H9 (cell line): Measurements from ENCODE around the gene GNB1L. TPM values are rescaled to one million over a fixed set of nuclear protein-coding genes. Genes with fewer than 3 reads are reported as not detected.

Experiments
- DNase-seq: peaks from one replicate; pipeline ENCODE4 v3.0.0-alpha.2; 2017
- H2AFZ ChIP-seq: one replicate; pipeline ENCODE4 v1.6.1; 2013; ENCODE audit warnings: mild to moderate bottlenecking, low read length, control low read depth, moderate library complexity
- H2AK5ac ChIP-seq: 2 replicates; pipeline ENCODE4 v1.6.1; 2013; ENCODE audit warnings: low read length, control low read depth, mixed read lengths; ENCODE audit not compliant: insufficient read length
- H2BK120ac ChIP-seq: one replicate; pipeline ENCODE4 v1.6.1; 2013; ENCODE audit warnings: low read depth, mild to moderate bottlenecking, low read length, control low read depth, inconsistent platforms; ENCODE audit not compliant: poor library complexity, severe bottlenecking
- H2BK12ac ChIP-seq: 2 replicates; pipeline ENCODE4 v1.6.1; 2013; ENCODE audit warnings: low read length, control low read depth, mixed read lengths, low read depth; ENCODE audit not compliant: insufficient read length
- H2BK15ac ChIP-seq: 2 replicates; pipeline ENCODE4 v1.6.1; 2013; ENCODE audit warnings: low read depth, low read length, control low read depth
- H2BK20ac ChIP-seq: one replicate; pipeline ENCODE4 v1.6.1; 2013; ENCODE audit warnings: low read depth, mild to moderate bottlenecking, low read length, control low read depth, inconsistent platforms; ENCODE audit not compliant: poor library complexity, severe bottlenecking
- H2BK5ac ChIP-seq: 2 replicates; pipeline ENCODE4 v1.6.1; 2013; ENCODE audit warnings: low read length, control low read depth, mixed read lengths; ENCODE audit not compliant: insufficient read length
- H3K14ac ChIP-seq: 2 replicates; pipeline ENCODE4 v1.6.1; 2013; ENCODE audit warnings: low read length, control low read depth; ENCODE audit not compliant: insufficient read depth
- H3K18ac ChIP-seq: 2 replicates; pipeline ENCODE4 v1.6.1; 2013; ENCODE audit warnings: low read depth, mild to moderate bottlenecking, mixed read lengths, low read length, control low read depth; ENCODE audit not compliant: insufficient read length
- H3K23ac ChIP-seq: 2 replicates; pipeline ENCODE4 v1.6.1; 2013; ENCODE audit warnings: low read length, control low read depth, mixed read lengths, low read depth; ENCODE audit not compliant: insufficient read length
- H3K23me2 ChIP-seq: 2 replicates; pipeline ENCODE4 v1.6.1; 2013; ENCODE audit warnings: low read depth, mild to moderate bottlenecking, mixed read lengths, low read length, control low read depth; ENCODE audit not compliant: insufficient read length, poor library complexity, severe bottlenecking
- H3K27ac ChIP-seq: 2 replicates; pipeline ENCODE4 v1.5.1; 2013; ENCODE audit warnings: low read length, control low read depth, mixed read lengths, low read depth; ENCODE audit not compliant: insufficient read length
- H3K27me3 ChIP-seq: 2 replicates; pipeline ENCODE4 v1.6.1; 2013; ENCODE audit warnings: low read length, control low read depth, inconsistent platforms; ENCODE audit not compliant: insufficient read depth
- H3K4ac ChIP-seq: 2 replicates; pipeline ENCODE4 v1.6.1; 2013; ENCODE audit warnings: low read depth, mild to moderate bottlenecking, control low read depth, inconsistent platforms, low read length, moderate library complexity
- H3K4me1 ChIP-seq: 2 replicates; pipeline ENCODE4 v1.6.1; 2013; ENCODE audit warnings: low read length, control low read depth, inconsistent platforms; ENCODE audit not compliant: insufficient read depth
- H3K4me2 ChIP-seq: 2 replicates; pipeline ENCODE4 v1.6.1; 2013; ENCODE audit warnings: low read length, control low read depth, mixed read lengths; ENCODE audit not compliant: insufficient read length, insufficient read depth
- H3K56ac ChIP-seq: 2 replicates; pipeline ENCODE4 v1.6.1; 2013; ENCODE audit warnings: low read depth, mild to moderate bottlenecking, mixed read lengths, low read length, control low read depth; ENCODE audit not compliant: insufficient read length
- H3K79me1 ChIP-seq: 2 replicates; pipeline ENCODE4 v1.6.1; 2013; ENCODE audit warnings: low read depth, mild to moderate bottlenecking, moderate library complexity, low read length, control low read depth, inconsistent platforms; ENCODE audit not compliant: insufficient read depth, poor library complexity, severe bottlenecking
- H3K79me2 ChIP-seq: 2 replicates; pipeline ENCODE4 v1.6.1; 2013; ENCODE audit warnings: low read length, control low read depth, inconsistent platforms; ENCODE audit not compliant: insufficient read depth
- H3K9ac ChIP-seq: 2 replicates; pipeline ENCODE4 v1.6.1; 2013; ENCODE audit warnings: low read length, control low read depth, mixed read lengths; ENCODE audit not compliant: insufficient read length; ENCODE audit errors: extremely low read depth
- H3K9me3 ChIP-seq: one replicate; pipeline ENCODE4 v1.6.1; 2013; ENCODE audit warnings: low read depth, low read length, inconsistent platforms; ENCODE audit not compliant: control insufficient read depth
- H3T11ph ChIP-seq: one replicate; pipeline ENCODE4 v1.6.1; 2013; ENCODE audit warnings: mild to moderate bottlenecking, low read length, control low read depth, inconsistent platforms
- H4K20me1 ChIP-seq: one replicate; pipeline ENCODE4 v1.6.1; 2013; ENCODE audit not compliant: control insufficient read depth, insufficient read length, insufficient read depth
- H4K5ac ChIP-seq: 2 replicates; pipeline ENCODE4 v1.6.1; 2013; ENCODE audit warnings: low read depth, mild to moderate bottlenecking, mixed read lengths, low read length, control low read depth; ENCODE audit not compliant: insufficient read length
- H4K8ac ChIP-seq: replicated peaks from 2 replicates; pipeline ENCODE4 v1.6.1; 2013; ENCODE audit warnings: low read length, control low read depth, mixed read lengths, low read depth; ENCODE audit not compliant: insufficient read length
- H4K91ac ChIP-seq: 2 replicates; pipeline ENCODE4 v1.6.1; 2013; ENCODE audit warnings: low read depth, mild to moderate bottlenecking, moderate library complexity, mixed read lengths, low read length, control low read depth; ENCODE audit not compliant: insufficient read length
- H3K27ac Mint-ChIP-seq, 3 experiments: 2 replicates in 2 of 3; 3 replicates in 1 of 3; pipeline ENCODE4 v1.8.0; 2020 to 2021; ENCODE audit warnings: mixed read lengths in 3 of 3, mild to moderate bottlenecking in 1 of 3, moderate library complexity in 1 of 3
- H3K27me3 Mint-ChIP-seq: 2 replicates; pipeline ENCODE4 v1.8.0; 2021; ENCODE audit warnings: low read depth, mild to moderate bottlenecking, moderate library complexity, mixed read lengths
- H3K36me3 Mint-ChIP-seq, 3 experiments: 2 replicates in 2 of 3; 3 replicates in 1 of 3; pipeline ENCODE4 v1.8.0; 2020 to 2021; ENCODE audit warnings: low read depth in 3 of 3, mixed read lengths in 3 of 3; ENCODE audit not compliant: insufficient read depth in 1 of 3
- H3K4me1 Mint-ChIP-seq, 2 experiments: 2 replicates each; pipeline ENCODE4 v1.8.0; 2020; ENCODE audit warnings: mixed read lengths in 2 of 2
- H3K4me3 Mint-ChIP-seq, 2 experiments: 2 replicates in 1 of 2; 3 replicates in 1 of 2; pipeline ENCODE4 v1.8.0; 2020 to 2021; ENCODE audit warnings: mild to moderate bottlenecking in 2 of 2, mixed read lengths in 2 of 2, moderate library complexity in 1 of 2
- H3K9me3 Mint-ChIP-seq, 2 experiments: 2 replicates in 1 of 2; 3 replicates in 1 of 2; pipeline ENCODE4 v1.8.0; 2020; ENCODE audit warnings: mild to moderate bottlenecking in 2 of 2, mixed read lengths in 2 of 2, moderate library complexity in 1 of 2
- CTCF ChIP-seq: fragments of 200-600 bp; sonication (generic); conservative IDR thresholded peaks from 3 replicates; pipeline ENCODE4 v1.8.0; 2021; ENCODE audit warnings: antibody characterized with exemption, mild to moderate bottlenecking
- WGBS: extraction: QIAGEN DNeasy Blood & Tissue Kit; methylation state at CpG from one replicate; pipeline ENCODE4 v1.1.7; 2013; ENCODE audit warnings: missing lambda C conversion rate, low lambda C conversion rate, mixed read lengths; ENCODE audit not compliant: insufficient read length; ENCODE audit errors: extremely low coverage; 5-methylcytosine and 5-hydroxymethylcytosine counted together
- total RNA-seq: library from RNA; stranded (reverse); gene quantifications from 2 replicates; pipeline ENCODE4 v1.2.1, GENCODE V29; 2021

GNB1L gene
- total RNA-seq, 1 experiment from 2014 or later = 22.4 TPM

GRCh38 chr22:19849835-19850762 is 4.6 kb downstream of the GNB1L start:
- TF ChIP-seq CTCF = no peak
- Histone ChIP-seq H4K20me1 (no peaks in the 10 kb centered on the region), H2BK12ac (no peak overlapping the region), H3K23me2 (peaks cover 10% of the 10 kb centered on the region), H3T11ph (no peak overlapping the region), H2BK5ac (no peak overlapping the region), H3K14ac (no peak overlapping the region), H2BK120ac (no peak overlapping the region), H3K4me2 (no peak overlapping the region), H3K79me2 (peaks cover 13% of the 10 kb centered on the region; the same call in 1 of the 2 replicates), H3K9me3 (no peaks in the 10 kb centered on the region), H4K8ac (no peak overlapping the region), H3K56ac (no peak overlapping the region), H2BK15ac (no peak overlapping the region), H3K27ac (no peak overlapping the region), H2AFZ (no peak overlapping the region), H3K27me3 (no peaks in the 10 kb centered on the region), H2BK20ac (no peak overlapping the region), H3K9ac (no peak overlapping the region), H3K4ac (no peak overlapping the region), H4K5ac (no peak overlapping the region), H3K18ac (no peak overlapping the region), H4K91ac (no peak overlapping the region), H3K23ac (no peak overlapping the region), H2AK5ac (no peak overlapping the region), H3K79me1 (peaks cover 10% of the 10 kb centered on the region), H3K4me1 (no peaks in the 10 kb centered on the region; the same call in 1 of the 2 replicates)
- Mint-ChIP-seq H3K4me1 (peaks cover 34 to 38% of the 10 kb centered on the region in 2 experiments), H3K27me3 (no peaks in the 10 kb centered on the region; the same call in 1 of the 2 replicates), H3K4me3 (peak overlapping the region in 1 of 2 experiments; percentile 22; a peak in 1 of 5 replicates), H3K27ac (peak overlapping the region; percentile 62 to 90 (median 85); a peak in 6 of 7 replicates), H3K36me3 (peaks cover 40 to 63% (median 53%) of the 10 kb centered on the region in 3 experiments; a peak in 6 of 7 replicates), H3K9me3 (no peaks in the 10 kb centered on the region; a peak in 1 of 5 replicates)
- no CpG with 5 or more reads among the region's 9 CpGs for WGBS
- DNase-seq = no peak
